Measurements from ENCODE around the gene PI16.

Gene PI16

DNA sequence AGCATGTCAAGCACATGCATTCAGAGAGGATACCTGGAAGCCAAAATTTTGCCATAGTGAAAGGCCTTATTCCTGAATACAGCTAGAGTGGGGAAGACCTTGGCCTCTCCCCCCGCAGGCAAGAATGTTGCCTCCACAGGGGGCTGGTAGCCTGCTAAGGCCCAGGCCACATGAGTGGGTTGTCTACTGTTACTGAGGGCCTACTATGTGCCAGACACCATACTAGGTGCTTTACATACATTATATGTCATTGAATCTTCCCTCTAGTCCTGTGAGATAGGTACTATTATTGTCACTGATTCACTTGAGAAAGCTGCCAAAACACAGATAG is 642 bp upstream of the PI16 start:
- Histone ChIP-seq H3K36me3 (no peaks in the 10 kb centered on the region), H3K4me3 (ENCODE audit: low read depth in 1 of 2, low read length in 1 of 2) (no peak overlapping the region), H3K27me3 (peaks cover 97% of the 10 kb centered on the region), H3K9me3 (no peaks in the 10 kb centered on the region), H3K4me1 (ENCODE audit: control insufficient read depth in 1 of 2, insufficient read depth in 1 of 2, low read depth in 1 of 2, low read length in 1 of 2) (no peaks in the 10 kb centered on the region), H3K27ac (no peak overlapping the region)
- TF ChIP-seq, protein P1, sequence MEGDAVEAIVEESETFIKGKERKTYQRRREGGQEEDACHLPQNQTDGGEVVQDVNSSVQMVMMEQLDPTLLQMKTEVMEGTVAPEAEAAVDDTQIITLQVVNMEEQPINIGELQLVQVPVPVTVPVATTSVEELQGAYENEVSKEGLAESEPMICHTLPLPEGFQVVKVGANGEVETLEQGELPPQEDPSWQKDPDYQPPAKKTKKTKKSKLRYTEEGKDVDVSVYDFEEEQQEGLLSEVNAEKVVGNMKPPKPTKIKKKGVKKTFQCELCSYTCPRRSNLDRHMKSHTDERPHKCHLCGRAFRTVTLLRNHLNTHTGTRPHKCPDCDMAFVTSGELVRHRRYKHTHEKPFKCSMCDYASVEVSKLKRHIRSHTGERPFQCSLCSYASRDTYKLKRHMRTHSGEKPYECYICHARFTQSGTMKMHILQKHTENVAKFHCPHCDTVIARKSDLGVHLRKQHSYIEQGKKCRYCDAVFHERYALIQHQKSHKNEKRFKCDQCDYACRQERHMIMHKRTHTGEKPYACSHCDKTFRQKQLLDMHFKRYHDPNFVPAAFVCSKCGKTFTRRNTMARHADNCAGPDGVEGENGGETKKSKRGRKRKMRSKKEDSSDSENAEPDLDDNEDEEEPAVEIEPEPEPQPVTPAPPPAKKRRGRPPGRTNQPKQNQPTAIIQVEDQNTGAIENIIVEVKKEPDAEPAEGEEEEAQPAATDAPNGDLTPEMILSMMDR (IDR thresholded peaks at IDR 0.05): no peak

DNA sequence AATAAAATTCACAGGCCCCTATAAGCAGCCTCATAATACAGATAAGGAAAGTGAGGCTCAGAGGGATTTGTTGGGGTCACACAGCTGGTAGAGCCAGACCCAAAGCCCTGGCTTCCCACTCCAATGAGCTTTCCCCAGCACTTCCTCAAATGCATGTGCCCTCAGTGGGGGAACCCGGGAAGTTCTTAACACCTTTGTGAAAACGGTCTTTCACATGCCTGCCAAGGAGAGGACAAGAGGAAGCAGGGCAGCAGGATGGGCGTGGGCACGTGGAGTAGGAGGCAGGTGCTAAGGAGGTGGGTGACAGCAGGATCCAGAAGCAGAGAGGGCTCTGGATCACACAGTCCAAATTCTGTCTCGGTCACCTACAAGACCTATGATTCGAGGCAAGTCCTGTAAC is 598 bp downstream of the PI16 start:
- no peak overlapping the region for H3K4me3 ChIP-seq (ENCODE audit: low read depth in 1 of 2, low read length in 1 of 2)
- TF ChIP-seq, protein P1 (IDR thresholded peaks at IDR 0.05): no peak
- H3K9me3 ChIP-seq: no peaks in the 10 kb centered on the region
- H3K36me3 ChIP-seq: no peaks in the 10 kb centered on the region
- peaks cover 97% of the 10 kb centered on the region for H3K27me3 ChIP-seq
- no peak overlapping the region for H3K27ac ChIP-seq
- no peaks in the 10 kb centered on the region for H3K4me1 ChIP-seq (ENCODE audit: control insufficient read depth in 1 of 2, insufficient read depth in 1 of 2, low read depth in 1 of 2, low read length in 1 of 2)

DNA sequence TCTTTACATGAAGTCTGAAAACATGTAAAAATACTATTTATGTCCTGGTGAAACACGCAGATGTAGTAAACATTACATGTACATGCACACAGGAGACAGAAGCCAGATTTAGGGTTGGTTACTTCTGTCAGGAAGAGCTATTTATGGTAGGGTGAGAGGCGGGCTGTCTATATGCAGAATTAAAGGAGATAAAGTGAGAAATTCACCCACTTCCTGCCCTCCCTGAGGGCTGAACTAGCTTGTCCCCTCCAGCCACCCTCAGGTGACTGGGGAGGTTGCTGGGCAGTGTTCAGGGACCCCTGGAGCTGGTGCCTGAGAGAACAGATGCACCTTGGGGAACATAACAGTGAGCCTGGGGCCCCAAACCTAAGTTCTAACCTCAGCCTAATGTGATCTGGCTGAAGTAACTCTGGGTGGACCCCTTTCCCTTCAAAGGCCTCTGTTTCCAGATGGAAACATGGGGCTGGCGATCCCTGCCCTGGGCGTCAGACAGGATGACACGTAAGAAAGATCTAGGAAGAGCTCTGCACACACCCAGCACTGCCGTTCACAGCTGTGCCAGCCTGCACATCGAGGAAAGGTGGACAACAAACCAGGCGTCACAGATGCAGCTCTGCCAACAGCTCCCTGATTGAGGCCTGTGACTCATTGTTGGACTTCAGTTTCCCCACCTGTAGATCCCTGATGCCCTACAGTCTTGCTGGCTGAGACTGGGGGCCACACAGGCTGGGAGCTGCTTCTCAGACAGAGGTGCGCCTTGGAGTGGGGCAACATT is 1.3 kb downstream of the PI16 start:
- Histone ChIP-seq H3K9me3 (no peaks in the 10 kb centered on the region), H3K27ac (no peak overlapping the region), H3K4me1 (ENCODE audit: control insufficient read depth in 1 of 2, insufficient read depth in 1 of 2, low read depth in 1 of 2, low read length in 1 of 2) (no peaks in the 10 kb centered on the region), H3K4me3 (ENCODE audit: low read depth in 1 of 2, low read length in 1 of 2) (no peak overlapping the region), H3K36me3 (no peaks in the 10 kb centered on the region), H3K27me3 (peaks cover 97% of the 10 kb centered on the region)
- TF ChIP-seq, protein P1 (IDR thresholded peaks at IDR 0.05): no peak

DNA sequence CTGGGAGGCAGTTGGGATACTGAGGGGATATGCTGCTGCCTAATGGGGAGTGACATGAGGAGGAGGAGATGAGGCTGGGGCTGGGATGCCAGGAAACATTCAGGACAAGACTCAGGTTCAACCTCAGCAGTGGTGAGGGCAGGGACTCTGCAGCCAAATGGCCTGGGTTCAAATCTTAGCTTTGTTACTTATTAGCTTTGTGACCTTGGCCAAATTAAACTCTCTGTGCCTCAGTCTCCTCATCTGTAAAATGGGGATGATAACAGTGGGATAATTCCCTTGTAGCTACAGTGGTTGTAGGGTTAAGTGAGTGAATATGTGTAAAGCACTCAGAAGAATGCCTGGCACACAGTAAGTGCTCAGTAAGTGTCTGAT is 1.9 kb downstream of the PI16 start:
- TF ChIP-seq, protein P1 (IDR thresholded peaks at IDR 0.05): no peak
- Histone ChIP-seq H3K27ac (no peak overlapping the region), H3K9me3 (no peaks in the 10 kb centered on the region), H3K4me1 (ENCODE audit: control insufficient read depth in 1 of 2, insufficient read depth in 1 of 2, low read depth in 1 of 2, low read length in 1 of 2) (no peaks in the 10 kb centered on the region), H3K4me3 (ENCODE audit: low read depth in 1 of 2, low read length in 1 of 2) (no peak overlapping the region), H3K27me3 (peaks cover 97% of the 10 kb centered on the region), H3K36me3 (no peaks in the 10 kb centered on the region)

DNA sequence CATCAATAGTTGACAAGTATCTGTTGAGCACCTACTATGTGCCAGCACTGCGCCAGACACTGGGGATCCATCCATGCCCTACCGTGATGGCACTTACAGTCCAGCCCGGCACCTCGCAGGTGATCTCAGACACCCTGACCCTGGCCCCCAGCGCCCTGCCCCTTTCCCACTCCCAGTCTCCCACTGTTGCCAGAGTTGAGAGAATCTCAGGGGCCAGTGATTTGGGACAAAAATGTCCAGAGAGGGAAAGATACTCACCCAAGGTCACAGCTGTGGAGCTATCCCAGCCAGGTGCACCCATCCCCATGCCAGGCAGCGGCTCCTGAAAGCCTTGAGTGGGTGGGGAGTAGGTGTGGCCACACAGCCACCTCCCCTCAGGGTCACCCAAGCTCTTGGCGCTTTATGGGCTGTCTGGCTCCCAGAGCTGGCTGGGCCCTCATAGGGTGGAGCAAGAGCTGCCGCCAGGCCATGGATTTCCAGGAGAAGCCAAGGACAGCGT is 3.3 kb downstream of the PI16 start:
- Histone ChIP-seq H3K27ac (no peak overlapping the region), H3K4me3 (ENCODE audit: low read depth in 1 of 2, low read length in 1 of 2) (no peak overlapping the region), H3K9me3 (no peaks in the 10 kb centered on the region), H3K36me3 (no peaks in the 10 kb centered on the region), H3K27me3 (peaks cover 92% of the 10 kb centered on the region), H3K4me1 (ENCODE audit: control insufficient read depth in 1 of 2, insufficient read depth in 1 of 2, low read depth in 1 of 2, low read length in 1 of 2) (peaks cover 3 to 6% of the 10 kb centered on the region in 2 experiments)
- TF ChIP-seq, protein P1 (IDR thresholded peaks at IDR 0.05): no peak
